A549 (cell line): Measurements from ENCODE around the gene ORMDL2. TPM values are rescaled to one million over a fixed set of nuclear protein-coding genes. Genes with fewer than 3 reads are reported as not detected.

ENCODE experiments used
- ATAC-seq, 2 experiments: fragments of 200-7000 bp in 1 of 2; fragments of >200 bp in 1 of 2; cut with Nextera tagmentation in 1 of 2; cut with Tn5 transposase in 1 of 2; 3 replicates each; pipeline versions ENCODE4 v1.8.0 to v1.9.1; 2018 to 2020; ENCODE audit warnings: mild to moderate bottlenecking in 1 of 2, moderate library complexity in 1 of 2
- CTCF ChIA-PET: fragments of 300-600 bp; sonication (Branson Sonifier 250); formaldehyde crosslinking; extraction: SDS; loops from one replicate; lab custom pipeline; 2021; ENCODE audit warnings: antibody characterized with exemption, inconsistent platforms; lab: Yijun Ruan, JAX
- POLR2A ChIA-PET: fragments of 350-600 bp; formaldehyde crosslinking; extraction: SDS; loops from one replicate; lab custom pipeline; 2021; ENCODE audit warnings: antibody characterized with exemption, inconsistent platforms; lab: Yijun Ruan, JAX
- DNase-seq, 2 experiments: peaks; one replicate each; pipeline versions ENCODE4 v3.0.0 to v3.0.0-alpha.2; 2011 to 2016; ENCODE audit warnings: low read depth in 1 of 2, low spot score in 1 of 2
- FAIRE-seq: peaks from 2 replicates; lab custom pipeline; 2011; peaks lifted over from hg19 to GRCh38; lab: Jason Lieb, UNC
- H3K27ac ChIP-seq, 2 experiments: fragments of >200 bp; sonication (Bioruptor Twin); formaldehyde crosslinking; 3 replicates each; pipeline ENCODE4 v1.5.1; 2016 to 2017
- H3K4me1 ChIP-seq: fragments of >200 bp; sonication (Bioruptor Twin); formaldehyde crosslinking; 3 replicates; pipeline ENCODE4 v1.6.1; 2016
- H3K4me2 ChIP-seq: fragments of >200 bp; sonication (Bioruptor Twin); formaldehyde crosslinking; 3 replicates; pipeline ENCODE4 v1.6.1; 2016
- H3K4me3 ChIP-seq: fragments of >200 bp; sonication (Bioruptor Twin); formaldehyde crosslinking; 3 replicates; pipeline ENCODE4 v1.5.1; 2016
- H3K9me3 ChIP-seq: fragments of >200 bp; sonication (Bioruptor Twin); formaldehyde crosslinking; 3 replicates; pipeline ENCODE4 v1.6.1; 2016
- ATOH8 ChIP-seq: fragments of 250-450 bp; sonication (Bioruptor Pico); IDR thresholded peaks from 2 replicates; pipeline ENCODE4 v1.5.0; 2020; ENCODE audit warnings: low read depth, mild to moderate bottlenecking, moderate library complexity
- BHLHE40 ChIP-seq: IDR thresholded peaks from 2 replicates; pipeline ENCODE4 v1.6.1; 2012; ENCODE audit warnings: low read depth, low read length, inconsistent platforms
- CEBPB ChIP-seq, 2 experiments: fragments of >200 bp in 1 of 2; sonication (Bioruptor Twin) in 1 of 2; formaldehyde crosslinking in 1 of 2; IDR thresholded peaks; 2 replicates each; pipeline ENCODE4 v1.6.1; 2012 to 2016
- EHF ChIP-seq: fragments of 250-450 bp; sonication (Bioruptor Pico); IDR thresholded peaks from 2 replicates; pipeline ENCODE4 v1.5.0; 2020; ENCODE audit warnings: mild to moderate bottlenecking
- EHMT2 ChIP-seq: fragments of 200-600 bp; sonication (generic); IDR thresholded peaks from 2 replicates; pipeline ENCODE4 v1.6.1; 2016; ENCODE audit warnings: antibody characterized with exemption, low read depth, mild to moderate bottlenecking, moderate library complexity
- FOSL2 ChIP-seq, 2 experiments: fragments of 450-650 bp in 1 of 2; fragments of >200 bp in 1 of 2; sonication (Bioruptor Twin) in 1 of 2; formaldehyde crosslinking; IDR thresholded peaks; 2 replicates each; pipeline versions ENCODE4 v1.5.0 to v1.6.1; 2016 to 2020; ENCODE audit warnings: mild to moderate bottlenecking in 1 of 2, moderate library complexity in 1 of 2
- JUN ChIP-seq, 2 experiments: fragments of >200 bp; sonication (Bioruptor Twin); formaldehyde crosslinking; IDR thresholded peaks; 2 replicates in 1 of 2; 3 replicates in 1 of 2; pipeline ENCODE4 v1.6.1; 2016 to 2017
- KDM1A ChIP-seq: fragments of 200-600 bp; sonication (generic); IDR thresholded peaks from 2 replicates; pipeline ENCODE4 v1.6.1; 2016; ENCODE audit warnings: low read depth, mild to moderate bottlenecking
- KDM5A ChIP-seq: fragments of 200-600 bp; sonication (generic); IDR thresholded peaks from 2 replicates; pipeline ENCODE4 v1.6.1; 2016; ENCODE audit warnings: antibody characterized with exemption, mild to moderate bottlenecking
- MAX ChIP-seq: IDR thresholded peaks from 2 replicates; pipeline ENCODE4 v1.6.1; 2012
- NFE2L2 ChIP-seq: fragments of 150-350 bp; conservative IDR thresholded peaks from 2 replicates; pipeline ENCODE4 v1.6.1; 2014; ENCODE audit warnings: low read length
- NPAS2 ChIP-seq: fragments of 250-450 bp; sonication (Bioruptor Pico); IDR thresholded peaks from 2 replicates; pipeline ENCODE4 v1.8.0; 2022; ENCODE audit warnings: mild to moderate bottlenecking, moderate library complexity, borderline replicate concordance
- NR3C1 ChIP-seq: fragments of >200 bp; sonication (Bioruptor Twin); formaldehyde crosslinking; IDR thresholded peaks from 3 replicates; pipeline ENCODE4 v1.6.1; 2017
- RAD21 ChIP-seq, 2 experiments: fragments of >200 bp in 1 of 2; sonication (Bioruptor Twin) in 1 of 2; formaldehyde crosslinking in 1 of 2; IDR thresholded peaks in 1 of 2; conservative IDR thresholded peaks in 1 of 2; 2 replicates in 1 of 2; 3 replicates in 1 of 2; pipeline ENCODE4 v1.6.1; 2012 to 2018; ENCODE audit warnings: inconsistent platforms in 1 of 2
- REST ChIP-seq: fragments of 200-600 bp; sonication (generic); IDR thresholded peaks from 2 replicates; pipeline ENCODE4 v1.6.1; 2016; ENCODE audit warnings: antibody characterized with exemption, mild to moderate bottlenecking, moderate library complexity
- TP53 ChIP-seq: fragments of 250-450 bp; sonication (Bioruptor Pico); IDR thresholded peaks from 2 replicates; pipeline ENCODE4 v1.5.0; 2021; ENCODE audit warnings: mild to moderate bottlenecking, moderate library complexity
- ZSCAN20 ChIP-seq: fragments of 250-450 bp; sonication (Bioruptor Pico); IDR thresholded peaks from 2 replicates; pipeline ENCODE4 v1.8.0; 2022; ENCODE audit warnings: mild to moderate bottlenecking, moderate library complexity
- WGBS: methylation state at CpG from one replicate; pipeline ENCODE4 v1.1.6; 2017; ENCODE audit errors: missing lambda C conversion rate; 5-methylcytosine and 5-hydroxymethylcytosine counted together
- polyA plus RNA-seq, 4 experiments: library from polyadenylated mRNA; depleted of rRNA in 3 of 4; stranded (reverse); fragments of >200 nt; fragmentation: RNase III in 1 of 4; extraction: RNeasy Plus Mini Kit Qiagen cat#74134 plus additional on column Dnase treatment in 1 of 4; gene quantifications; 2 replicates in 3 of 4; 3 replicates in 1 of 4; pipeline ENCODE4 v1.2.3, GENCODE V29; 2011 to 2017

Gene ORMDL2
- polyA plus RNA-seq, 2 of the 4 experiments (the other 2 are of a cell fraction): 79.0 to 93.6 TPM

- Histone ChIP-seq H3K4me2 (no peak overlapping the region), H3K4me3 (no peak overlapping the region), H3K9me3 (no peaks in the 10 kb centered on the region), H3K4me1 (peaks cover 10% of the 10 kb centered on the region), H3K27ac (no peak overlapping the region)
- no peak for ATAC-seq
- no peak for FAIRE-seq
- no peak for DNase-seq
- ChIA-PET POLR2A (no interaction called here), CTCF (interaction anchor here (1.6 to 1.7 kb wide), 2 partner anchors 10 to 98 kb away, joined by 4 to 7 read pairs; no protein-coding TSS in a partner anchor)
- TF ChIP-seq EHMT2 (no peak), MAX (no peak), NR3C1 (no peak), REST (no peak), ATOH8 (CRISPR knock-in tag) (no peak), KDM5A (no peak), BHLHE40 (no peak), KDM1A (no peak), NFE2L2 (no peak), ZSCAN20 (CRISPR knock-in tag) (no peak), JUN (IDR thresholded peaks at IDR 0.05) (no peak), RAD21 (conservative IDR thresholded peaks at IDR 0.05 in 1 of 2, IDR thresholded peaks at IDR 0.05 in 1 of 2) (no peak), EHF (CRISPR knock-in tag) (no peak), TP53 (CRISPR knock-in tag) (no peak)
- WGBS: 67% methylated on average over 11 of the region's 11 CpGs
These were observed 22.9 kb downstream of the ORMDL2 start for GRCh38 chr12:55840581-55841351.

- TF ChIP-seq NPAS2 (CRISPR knock-in tag) (no peak), FOSL2 (IDR thresholded peaks at IDR 0.05) (no peak), FOSL2 (CRISPR knock-in tag; IDR thresholded peaks at IDR 0.05) (peak; percentile 45; the same call in 1 of the 2 replicates), MAX (no peak), CEBPB (IDR thresholded peaks at IDR 0.05) (peak; percentile 58 to 85)
- Histone ChIP-seq H3K4me1 (peaks cover 16% of the 10 kb centered on the region), H3K9me3 (no peaks in the 10 kb centered on the region), H3K27ac (peak within 1 kb of the TSS in 1 of 2 experiments; percentile 67; a peak in 4 of 6 replicates), H3K4me2 (peak within 1 kb of the TSS; percentile 14; the same call in 1 of the 3 replicates), H3K4me3 (no peak within 1 kb of the TSS)
- CTCF ChIA-PET: interaction anchor here (0.6 to 2.0 kb wide), 6 partner anchors 10 to 1073 kb away, joined by 3 to 6 read pairs (median 4); no protein-coding TSS in a partner anchor
- 67% methylated on average over 10 of the region's 10 CpGs for WGBS
- FAIRE-seq (no peak), DNase-seq (peak in 1 of 2 experiments; percentile 21), ATAC-seq (peak; percentile 22 to 41; a peak in 3 of 6 replicates)
- POLR2A ChIA-PET: interaction anchor here (0.7 kb wide), 1 partner anchor 65 kb away, joined by 5 read pairs; no protein-coding TSS in a partner anchor
These were observed 25.0 kb downstream of the ORMDL2 start, which contains the start of gene MMP19 for GRCh38 chr12:55842681-55843429. MMP19 (minus strand) TSS chr12:55842936; CDS start chr12:55842830, 106 bp downstream.
